ENCODE measurements around the gene CAMK1D. TPM values are rescaled to one million over a fixed set of nuclear protein-coding genes. Genes with fewer than 3 reads are reported as not detected.

The CAMK1D gene
- total RNA-seq, 2 experiments from 2014 or later: 28.8 to 35.3 TPM

- Histone ChIP-seq H3K36me3 (ENCODE audit: insufficient read depth, low read length) (peaks cover 19% of the 10 kb centered on the region), H3K4me1 (ENCODE audit: insufficient read depth, low read length) (no peaks in the 10 kb centered on the region), H3K4me3 (ENCODE audit: low read length) (no peak overlapping the region), H3K27me3 (ENCODE audit: control insufficient read depth in 1 of 2, insufficient read depth in 2 of 2, low read length in 2 of 2) (no peaks in the 10 kb centered on the region), H3K9me3 (ENCODE audit: control insufficient read depth in 1 of 2, insufficient read depth in 1 of 2, low read length in 2 of 2) (no peaks in the 10 kb centered on the region), H3K27ac (ENCODE audit: low read depth in 1 of 2, low read length in 2 of 2) (no peak overlapping the region)
- no peak overlapping the region for H3K27ac Mint-ChIP-seq
- no peaks in the 10 kb centered on the region for H3K9me3 Mint-ChIP-seq
- H3K27me3 Mint-ChIP-seq: no peaks in the 10 kb centered on the region
- no peak for ATAC-seq (ENCODE audit: poor library complexity)
- no peak for TF ChIP-seq CTCF (IDR thresholded peaks at IDR 0.05)
- H3K4me3 Mint-ChIP-seq: no peak overlapping the region
- intact Hi-C loops (cut with DNase I, micrococcal nuclease): no loop called here
- DNase-seq: no peak
- no peaks in the 10 kb centered on the region for H3K4me1 Mint-ChIP-seq (ENCODE audit: low read depth)
- ChIA-PET POLR2A (no interaction called here), CTCF (no interaction called here)
- H3K36me3 Mint-ChIP-seq (ENCODE audit: low read depth): peaks cover 73% of the 10 kb centered on the region
These were observed 442.4 kb downstream of the CAMK1D start for GRCh38 chr10:12791728-12792127.

DNA sequence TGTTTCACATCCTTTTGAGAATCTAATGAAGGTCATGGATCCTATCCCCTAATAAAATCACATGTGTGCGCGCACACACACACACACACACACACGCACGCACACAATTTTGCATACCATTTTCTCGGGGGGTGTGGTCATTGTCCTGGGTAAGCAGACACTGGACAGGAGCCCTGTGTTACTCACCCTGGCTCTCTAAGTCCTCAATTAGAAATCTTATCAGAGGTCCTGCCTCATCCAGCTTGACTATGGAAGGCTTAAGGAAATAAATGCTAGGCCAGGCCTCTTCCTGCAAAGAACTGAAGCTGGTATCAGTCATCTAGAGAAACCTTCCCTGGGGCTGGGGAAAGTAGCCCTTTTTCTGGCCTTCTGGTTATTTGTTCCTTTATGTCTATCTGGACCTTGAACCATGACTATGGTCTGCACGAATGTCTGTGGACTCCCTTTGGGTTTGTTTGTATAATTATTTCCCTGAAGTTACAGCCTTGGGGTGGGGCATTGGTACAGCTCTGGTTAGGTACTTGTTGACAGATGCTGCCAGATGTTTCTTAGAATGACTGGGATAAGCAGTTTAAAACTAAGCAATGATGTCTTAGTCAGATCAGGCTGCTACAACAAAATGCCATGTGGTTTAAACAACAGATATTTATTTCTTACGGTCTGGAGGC lies 443.7 kb downstream of the CAMK1D start:
- CTCF ChIA-PET: no interaction called here
- DNase-seq (no peak), ATAC-seq (ENCODE audit: poor library complexity) (no peak)
- Mint-ChIP-seq H3K27ac (no peak overlapping the region), H3K9me3 (no peaks in the 10 kb centered on the region), H3K4me3 (no peak overlapping the region), H3K4me1 (ENCODE audit: low read depth) (no peaks in the 10 kb centered on the region), H3K27me3 (no peaks in the 10 kb centered on the region), H3K36me3 (ENCODE audit: low read depth) (peaks cover 77% of the 10 kb centered on the region)
- no peaks in the 10 kb centered on the region for H3K4me1 ChIP-seq (ENCODE audit: insufficient read depth, low read length)
- H3K36me3 ChIP-seq (ENCODE audit: insufficient read depth, low read length): peaks cover 19% of the 10 kb centered on the region
- intact Hi-C loops (cut with DNase I, micrococcal nuclease): no loop called here
- no peaks in the 10 kb centered on the region for H3K9me3 ChIP-seq (ENCODE audit: control insufficient read depth in 1 of 2, insufficient read depth in 1 of 2, low read length in 2 of 2)
- TF ChIP-seq CTCF (IDR thresholded peaks at IDR 0.05): no peak
- no peaks in the 10 kb centered on the region for H3K27me3 ChIP-seq (ENCODE audit: control insufficient read depth in 1 of 2, insufficient read depth in 2 of 2, low read length in 2 of 2)
- no peak overlapping the region for H3K27ac ChIP-seq (ENCODE audit: low read depth in 1 of 2, low read length in 2 of 2)
- H3K4me3 ChIP-seq (ENCODE audit: low read length): no peak overlapping the region
- POLR2A ChIA-PET: no interaction called here

DNA sequence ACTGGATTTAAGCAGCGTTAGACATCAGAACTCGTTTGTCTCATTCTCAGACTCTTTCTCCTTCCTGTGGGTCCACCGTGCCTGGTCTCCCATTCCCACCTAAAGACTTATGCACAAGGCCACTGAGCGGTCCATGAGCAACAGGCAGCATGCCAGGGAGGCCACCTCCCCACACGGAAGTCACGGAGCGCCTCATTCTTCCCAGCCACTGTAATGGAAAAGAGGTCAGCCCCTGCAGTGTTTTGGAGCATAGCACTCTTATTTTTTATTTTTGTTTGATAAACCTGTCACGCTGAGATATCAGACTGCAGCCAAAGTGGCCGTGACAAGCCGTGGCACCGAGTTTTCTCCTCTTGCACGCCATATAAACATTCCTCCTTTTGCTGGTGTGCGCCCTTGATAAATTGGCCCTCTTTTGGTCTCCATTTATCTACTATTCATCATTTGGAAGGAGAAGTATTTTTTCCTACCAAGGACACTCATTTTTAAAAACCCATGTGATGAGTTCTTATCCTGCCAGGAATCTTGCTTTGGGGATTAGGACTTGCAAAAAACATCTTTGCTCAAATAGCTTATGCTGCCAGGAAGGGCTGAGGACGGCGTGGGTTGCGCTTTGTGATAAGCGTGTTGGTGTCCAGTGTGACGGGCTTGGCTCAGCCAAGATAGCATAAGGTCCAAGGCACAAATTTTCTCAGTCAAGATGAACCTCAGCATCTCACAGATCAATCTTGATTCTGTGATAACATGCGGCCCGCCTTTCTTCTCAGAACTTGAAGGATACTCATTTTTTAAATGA lies 446.2 kb downstream of the CAMK1D start:
- Mint-ChIP-seq H3K9me3 (no peaks in the 10 kb centered on the region), H3K36me3 (ENCODE audit: low read depth) (peaks cover 82% of the 10 kb centered on the region), H3K4me3 (no peak overlapping the region), H3K27me3 (no peaks in the 10 kb centered on the region), H3K27ac (no peak overlapping the region), H3K4me1 (ENCODE audit: low read depth) (no peaks in the 10 kb centered on the region)
- DNase-seq: no peak
- H3K36me3 ChIP-seq (ENCODE audit: insufficient read depth, low read length): peaks cover 19% of the 10 kb centered on the region
- intact Hi-C loops (cut with DNase I, micrococcal nuclease): no loop called here
- TF ChIP-seq CTCF (IDR thresholded peaks at IDR 0.05): no peak
- H3K27ac ChIP-seq (ENCODE audit: low read depth in 1 of 2, low read length in 2 of 2): no peak overlapping the region
- ChIA-PET CTCF (no interaction called here), POLR2A (no interaction called here)
- no peaks in the 10 kb centered on the region for H3K27me3 ChIP-seq (ENCODE audit: control insufficient read depth in 1 of 2, insufficient read depth in 2 of 2, low read length in 2 of 2)
- no peak for ATAC-seq (ENCODE audit: poor library complexity)
- no peak overlapping the region for H3K4me3 ChIP-seq (ENCODE audit: low read length)
- H3K9me3 ChIP-seq (ENCODE audit: control insufficient read depth in 1 of 2, insufficient read depth in 1 of 2, low read length in 2 of 2): no peaks in the 10 kb centered on the region
- H3K4me1 ChIP-seq (ENCODE audit: insufficient read depth, low read length): no peaks in the 10 kb centered on the region

Data from CD4-positive, alpha-beta T cell (primary cell).